Measurements from ENCODE around the gene AHSG. TPM values are rescaled to one million over a fixed set of nuclear protein-coding genes. Genes with fewer than 3 reads are reported as not detected.

Gene AHSG
- total and polyA plus RNA-seq, 10 of the 15 experiments (the other 5 are each of a cell fraction or from before 2014, with no cell fraction given) = 0.06 to 0.90 (median 0.15) TPM; not detected in 7

DNA sequence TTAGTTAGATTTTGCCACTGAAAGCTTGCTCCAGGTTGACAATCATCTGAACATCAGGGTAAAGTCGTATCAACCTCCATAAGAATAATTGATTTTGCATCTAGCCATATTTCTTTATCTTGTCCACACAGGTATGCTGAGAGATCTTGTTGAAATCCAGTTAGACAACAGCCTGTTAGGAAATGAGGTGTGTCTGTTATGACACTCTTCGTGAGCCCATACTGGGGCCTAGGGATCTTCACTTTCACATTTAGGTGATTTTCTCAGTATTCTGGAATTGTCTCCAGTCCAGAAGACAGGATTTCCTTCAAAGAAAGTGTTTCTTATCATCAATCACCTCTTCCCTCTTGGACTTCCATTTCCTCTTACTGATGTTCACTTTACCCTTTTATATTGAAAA is 24.2 kb upstream of the AHSG start (continued):
- no peak for TF ChIP-seq BCL11A (IDR thresholded peaks at IDR 0.05; ENCODE audit: low read depth, low read length)
- TF ChIP-seq, protein P1, sequence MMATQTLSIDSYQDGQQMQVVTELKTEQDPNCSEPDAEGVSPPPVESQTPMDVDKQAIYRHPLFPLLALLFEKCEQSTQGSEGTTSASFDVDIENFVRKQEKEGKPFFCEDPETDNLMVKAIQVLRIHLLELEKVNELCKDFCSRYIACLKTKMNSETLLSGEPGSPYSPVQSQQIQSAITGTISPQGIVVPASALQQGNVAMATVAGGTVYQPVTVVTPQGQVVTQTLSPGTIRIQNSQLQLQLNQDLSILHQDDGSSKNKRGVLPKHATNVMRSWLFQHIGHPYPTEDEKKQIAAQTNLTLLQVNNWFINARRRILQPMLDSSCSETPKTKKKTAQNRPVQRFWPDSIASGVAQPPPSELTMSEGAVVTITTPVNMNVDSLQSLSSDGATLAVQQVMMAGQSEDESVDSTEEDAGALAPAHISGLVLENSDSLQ (IDR thresholded peaks at IDR 0.05) = no peak
- no peak for TF ChIP-seq GATAD2B (conservative IDR thresholded peaks at IDR 0.05; ENCODE audit: low read depth)
- TF ChIP-seq, protein P2, sequence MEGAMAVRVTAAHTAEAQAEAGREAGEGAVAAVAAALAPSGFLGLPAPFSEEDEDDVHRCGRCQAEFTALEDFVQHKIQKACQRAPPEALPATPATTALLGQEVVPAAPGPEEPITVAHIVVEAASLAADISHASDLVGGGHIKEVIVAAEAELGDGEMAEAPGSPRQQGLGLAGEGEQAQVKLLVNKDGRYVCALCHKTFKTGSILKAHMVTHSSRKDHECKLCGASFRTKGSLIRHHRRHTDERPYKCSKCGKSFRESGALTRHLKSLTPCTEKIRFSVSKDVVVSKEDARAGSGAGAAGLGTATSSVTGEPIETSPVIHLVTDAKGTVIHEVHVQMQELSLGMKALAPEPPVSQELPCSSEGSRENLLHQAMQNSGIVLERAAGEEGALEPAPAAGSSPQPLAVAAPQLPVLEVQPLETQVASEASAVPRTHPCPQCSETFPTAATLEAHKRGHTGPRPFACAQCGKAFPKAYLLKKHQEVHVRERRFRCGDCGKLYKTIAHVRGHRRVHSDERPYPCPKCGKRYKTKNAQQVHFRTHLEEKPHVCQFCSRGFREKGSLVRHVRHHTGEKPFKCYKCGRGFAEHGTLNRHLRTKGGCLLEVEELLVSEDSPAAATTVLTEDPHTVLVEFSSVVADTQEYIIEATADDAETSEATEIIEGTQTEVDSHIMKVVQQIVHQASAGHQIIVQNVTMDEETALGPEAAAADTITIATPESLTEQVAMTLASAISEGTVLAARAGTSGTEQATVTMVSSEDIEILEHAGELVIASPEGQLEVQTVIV (IDR thresholded peaks at IDR 0.05; ENCODE audit: borderline replicate concordance, partially characterized antibody) = no peak

DNA sequence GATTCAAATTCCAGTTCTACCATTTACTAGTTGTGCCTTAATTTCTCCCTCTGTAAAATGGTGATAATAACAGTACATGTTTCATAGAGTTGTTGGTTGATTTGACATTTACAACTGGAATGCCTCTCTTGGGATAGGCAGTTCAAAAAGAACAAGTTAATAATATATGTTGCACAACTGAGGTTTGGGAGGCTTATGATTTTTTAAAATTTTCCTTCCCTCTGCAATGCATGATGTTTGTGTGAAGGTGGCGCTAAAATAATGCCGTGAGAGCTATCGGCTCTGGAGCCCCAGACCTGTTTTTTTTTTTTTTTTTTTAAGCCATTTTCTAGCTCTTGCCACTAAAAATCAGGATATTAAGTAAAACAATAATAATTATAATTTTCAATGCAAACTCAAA is 23.7 kb upstream of the AHSG start:
- SMC1A ChIA-PET (ENCODE audit: uncharacterized antibody, unreplicated experiment) = no interaction called here
- Histone ChIP-seq H3K9ac (ENCODE audit: control insufficient read depth, insufficient read depth, low read length) (no peak overlapping the region), H3K4me1 (ENCODE audit: control insufficient read depth, insufficient read depth, low read length) (no peaks in the 10 kb centered on the region), H3K27ac (ENCODE audit: control insufficient read depth, insufficient read depth) (no peak overlapping the region), H3K27me3 (replicated peaks in 1 of 2; ENCODE audit: control insufficient read depth in 2 of 2, insufficient read depth in 2 of 2, low read length in 1 of 2) (peaks cover 0 to 2% of the 10 kb centered on the region in 2 experiments; a peak in 1 of 4 replicates), H4K20me1 (ENCODE audit: control insufficient read depth, insufficient read depth) (no peaks in the 10 kb centered on the region), H3K36me3 (ENCODE audit: control insufficient read depth in 2 of 2, insufficient read depth in 2 of 2, low read length in 1 of 2) (peaks cover 1 to 12% of the 10 kb centered on the region in 2 experiments; a peak in 3 of 4 replicates), H3K4me3 (no peak overlapping the region), H3K9me3 (replicated peaks; ENCODE audit: control insufficient read depth, insufficient read depth, low read length) (no peaks in the 10 kb centered on the region), H3K4me2 (ENCODE audit: control insufficient read depth, insufficient read depth) (no peak overlapping the region), H2AFZ (ENCODE audit: control insufficient read depth, low read depth, low read length) (no peak overlapping the region), H3K79me2 (ENCODE audit: control insufficient read depth, insufficient read depth, low read length) (no peaks in the 10 kb centered on the region)
- POLR2A ChIA-PET = interaction anchor here (0.6 kb wide), 1 partner anchor 607 kb away, joined by 3 read pairs; no protein-coding TSS in a partner anchor
- in situ Hi-C loops (cut with MboI) = no loop called here
- 74% methylated on average over 3 of the region's 3 CpGs for WGBS (ENCODE audit: insufficient coverage, insufficient replicate concordance, low lambda C conversion rate, missing lambda C conversion rate)
- no TSS peak for BruUV-seq (replicated peaks)
- DNase-seq (ENCODE audit: low read depth, low spot score) (no peak), ATAC-seq (no peak), FAIRE-seq (no peak)
- RAD21 ChIA-PET (ENCODE audit: unreplicated experiment) = no interaction called here
- CTCF ChIA-PET = interaction anchor here (1.2 to 2.7 kb wide), 2 partner anchors 21 to 28 kb away, joined by 4 to 12 read pairs; no protein-coding TSS in a partner anchor
- intact Hi-C loops (cut with micrococcal nuclease; ENCODE audit: unreplicated experiment) = no loop called here
- no peak for TF ChIP-seq NBN (IDR thresholded peaks at IDR 0.05)
- no peak for TF ChIP-seq WRNIP1 (IDR thresholded peaks at IDR 0.05; ENCODE audit: borderline replicate concordance, low read depth, low read length)
- no peak for TF ChIP-seq ZZZ3 (IDR thresholded peaks at IDR 0.05; ENCODE audit: control insufficient read depth, insufficient read length, low read depth)
- TF ChIP-seq, protein P3, sequence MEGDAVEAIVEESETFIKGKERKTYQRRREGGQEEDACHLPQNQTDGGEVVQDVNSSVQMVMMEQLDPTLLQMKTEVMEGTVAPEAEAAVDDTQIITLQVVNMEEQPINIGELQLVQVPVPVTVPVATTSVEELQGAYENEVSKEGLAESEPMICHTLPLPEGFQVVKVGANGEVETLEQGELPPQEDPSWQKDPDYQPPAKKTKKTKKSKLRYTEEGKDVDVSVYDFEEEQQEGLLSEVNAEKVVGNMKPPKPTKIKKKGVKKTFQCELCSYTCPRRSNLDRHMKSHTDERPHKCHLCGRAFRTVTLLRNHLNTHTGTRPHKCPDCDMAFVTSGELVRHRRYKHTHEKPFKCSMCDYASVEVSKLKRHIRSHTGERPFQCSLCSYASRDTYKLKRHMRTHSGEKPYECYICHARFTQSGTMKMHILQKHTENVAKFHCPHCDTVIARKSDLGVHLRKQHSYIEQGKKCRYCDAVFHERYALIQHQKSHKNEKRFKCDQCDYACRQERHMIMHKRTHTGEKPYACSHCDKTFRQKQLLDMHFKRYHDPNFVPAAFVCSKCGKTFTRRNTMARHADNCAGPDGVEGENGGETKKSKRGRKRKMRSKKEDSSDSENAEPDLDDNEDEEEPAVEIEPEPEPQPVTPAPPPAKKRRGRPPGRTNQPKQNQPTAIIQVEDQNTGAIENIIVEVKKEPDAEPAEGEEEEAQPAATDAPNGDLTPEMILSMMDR (IDR thresholded peaks at IDR 0.05 in 2 of 3, conservative IDR thresholded peaks at IDR 0.05 in 1 of 3; ENCODE audit: control insufficient read depth in 2 of 3, extremely low read depth in 1 of 3, insufficient read depth in 1 of 3, low read depth in 3 of 3, low read length in 3 of 3) = peak in 2 of 3 experiments; percentile 10 to 16; a peak in 2 of 6 replicates
- TF ChIP-seq, protein P4, sequence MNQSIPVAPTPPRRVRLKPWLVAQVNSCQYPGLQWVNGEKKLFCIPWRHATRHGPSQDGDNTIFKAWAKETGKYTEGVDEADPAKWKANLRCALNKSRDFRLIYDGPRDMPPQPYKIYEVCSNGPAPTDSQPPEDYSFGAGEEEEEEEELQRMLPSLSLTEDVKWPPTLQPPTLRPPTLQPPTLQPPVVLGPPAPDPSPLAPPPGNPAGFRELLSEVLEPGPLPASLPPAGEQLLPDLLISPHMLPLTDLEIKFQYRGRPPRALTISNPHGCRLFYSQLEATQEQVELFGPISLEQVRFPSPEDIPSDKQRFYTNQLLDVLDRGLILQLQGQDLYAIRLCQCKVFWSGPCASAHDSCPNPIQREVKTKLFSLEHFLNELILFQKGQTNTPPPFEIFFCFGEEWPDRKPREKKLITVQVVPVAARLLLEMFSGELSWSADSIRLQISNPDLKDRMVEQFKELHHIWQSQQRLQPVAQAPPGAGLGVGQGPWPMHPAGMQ (IDR thresholded peaks at IDR 0.05; ENCODE audit: borderline replicate concordance) = no peak
- TF ChIP-seq FOS (IDR thresholded peaks at IDR 0.05; ENCODE audit: borderline replicate concordance, extremely low read depth, insufficient read length) = no peak
- TF ChIP-seq, protein P2 (IDR thresholded peaks at IDR 0.05; ENCODE audit: borderline replicate concordance, partially characterized antibody) = no peak
- no peak for TF ChIP-seq EGR1 (IDR thresholded peaks at IDR 0.05; ENCODE audit: borderline replicate concordance in 1 of 2, low read depth in 2 of 2, low read length in 2 of 2)
- no peak for TF ChIP-seq BRCA1 (IDR thresholded peaks at IDR 0.05; ENCODE audit: low read depth, low read length)
- TF ChIP-seq SMARCA5 (IDR thresholded peaks at IDR 0.05) = no peak
